DND-41 (cell line): ENCODE measurements around the gene COX5A.

Experiments used
- ATAC-seq: fragments of 200-7000 bp; cut with Tn5 transposase; 3 replicates; pipeline ENCODE4 v1.9.1; 2021; ENCODE audit warnings: low read depth; ENCODE audit not compliant: insufficient read depth
- DNase-seq: peaks from one replicate; pipeline ENCODE4 v3.0.0-alpha.2; 2020
- H2AFZ ChIP-seq: 2 replicates; pipeline ENCODE4 v1.6.0; 2012; ENCODE audit warnings: low read depth, low read length
- H3K27ac ChIP-seq: 2 replicates; pipeline ENCODE4 v1.5.1; 2012; ENCODE audit warnings: low read length, inconsistent platforms
- H3K27me3 ChIP-seq: fragments of 200-600 bp; sonication (generic); 2 replicates; pipeline ENCODE4 v1.6.0; 2012; ENCODE audit warnings: low read length, mild to moderate bottlenecking, inconsistent platforms; ENCODE audit not compliant: insufficient read depth, poor library complexity
- H3K36me3 ChIP-seq: 2 replicates; pipeline ENCODE4 v1.5.1; 2012; ENCODE audit warnings: low read length, inconsistent platforms; ENCODE audit not compliant: insufficient read depth
- H3K4me1 ChIP-seq: 2 replicates; pipeline ENCODE4 v1.5.1; 2012; ENCODE audit warnings: mild to moderate bottlenecking, low read length; ENCODE audit not compliant: insufficient read depth
- H3K4me2 ChIP-seq: 2 replicates; pipeline ENCODE4 v1.6.0; 2012; ENCODE audit warnings: mild to moderate bottlenecking, moderate library complexity, low read length, inconsistent platforms; ENCODE audit not compliant: insufficient read depth
- H3K4me3 ChIP-seq, 2 experiments: fragments of 200-600 bp in 1 of 2; shearing (Covaris generic) in 1 of 2; 2 replicates each; pipeline ENCODE4 v1.5.1; 2012 to 2016; ENCODE audit warnings: inconsistent platforms in 2 of 2, low read length in 2 of 2, mild to moderate bottlenecking in 2 of 2, low read depth in 1 of 2, moderate library complexity in 1 of 2
- H3K79me2 ChIP-seq: 2 replicates; pipeline ENCODE4 v1.6.0; 2012; ENCODE audit warnings: low read length, inconsistent platforms; ENCODE audit not compliant: insufficient read depth
- H3K9ac ChIP-seq: 2 replicates; pipeline ENCODE4 v1.6.0; 2012; ENCODE audit warnings: low read depth, mild to moderate bottlenecking, inconsistent platforms, low read length, moderate library complexity
- H3K9me3 ChIP-seq: 2 replicates; pipeline ENCODE4 v1.5.1; 2012; ENCODE audit warnings: low read length, moderate library complexity, mild to moderate bottlenecking, inconsistent platforms; ENCODE audit not compliant: insufficient read depth, severe bottlenecking
- H4K20me1 ChIP-seq: 2 replicates; pipeline ENCODE4 v1.6.0; 2012; ENCODE audit warnings: low read length; ENCODE audit not compliant: insufficient read depth
- CTCF ChIP-seq: IDR thresholded peaks from 2 replicates; pipeline ENCODE4 v1.5.1; 2012; ENCODE audit warnings: borderline replicate concordance, low read length, moderate library complexity, mild to moderate bottlenecking; ENCODE audit not compliant: poor library complexity, severe bottlenecking; ENCODE audit errors: extremely low read depth
- EZH2 ChIP-seq: IDR thresholded peaks from 3 replicates; pipeline ENCODE4 v1.6.1; 2012; ENCODE audit warnings: borderline replicate concordance, low read depth, mild to moderate bottlenecking, moderate library complexity, low read length, inconsistent platforms; ENCODE audit not compliant: severe bottlenecking

Gene COX5A

GRCh38 chr15:74892313-74892712 lies 45.6 kb downstream of the COX5A start:
- Histone ChIP-seq H3K4me1 (peaks cover 30% of the 10 kb centered on the region), H4K20me1 (no peaks in the 10 kb centered on the region), H3K36me3 (peaks cover 36% of the 10 kb centered on the region), H3K27ac (no peak overlapping the region), H2AFZ (no peak overlapping the region), H3K27me3 (no peaks in the 10 kb centered on the region), H3K9me3 (no peaks in the 10 kb centered on the region), H3K4me2 (no peak overlapping the region), H3K9ac (no peak overlapping the region), H3K4me3 (no peak overlapping the region), H3K79me2 (peaks cover 12% of the 10 kb centered on the region)
- DNase-seq (no peak), ATAC-seq (no peak)
- no peak for TF ChIP-seq EZH2

- Histone ChIP-seq H3K79me2 (peaks cover 12% of the 10 kb centered on the region), H3K27ac (no peak overlapping the region), H3K4me2 (peak overlapping the region; percentile 88; the same call in 1 of the 2 replicates), H3K9ac (no peak overlapping the region), H3K36me3 (peaks cover 31% of the 10 kb centered on the region), H2AFZ (no peak overlapping the region), H4K20me1 (no peaks in the 10 kb centered on the region), H3K4me3 (no peak overlapping the region), H3K9me3 (no peaks in the 10 kb centered on the region), H3K27me3 (no peaks in the 10 kb centered on the region), H3K4me1 (peaks cover 30% of the 10 kb centered on the region)
- no peak for TF ChIP-seq CTCF
- no peak for ATAC-seq
- no peak for DNase-seq
Observed at GRCh38 chr15:74891469-74891868, 46.4 kb downstream of the COX5A start.

- Histone ChIP-seq H3K4me3 (peak overlapping the region; percentile 83 to 98), H2AFZ (peak overlapping the region; percentile 94), H3K36me3 (peaks cover 25% of the 10 kb centered on the region), H3K27me3 (no peaks in the 10 kb centered on the region), H3K4me2 (peak overlapping the region; percentile 88), H3K27ac (peak overlapping the region; percentile 85), H3K4me1 (peaks cover 30% of the 10 kb centered on the region), H3K79me2 (peaks cover 12% of the 10 kb centered on the region), H3K9ac (peak overlapping the region; percentile 90), H4K20me1 (no peaks in the 10 kb centered on the region), H3K9me3 (no peaks in the 10 kb centered on the region)
- no peak for TF ChIP-seq EZH2
- ATAC-seq = no peak
- DNase-seq = no peak
Observed at GRCh38 chr15:74890665-74890960, 47.3 kb downstream of the COX5A start.

GRCh38 chr15:74889883-74890664 lies 47.8 kb downstream of the COX5A start, which contains the start of gene MPI:
MPI (plus strand) TSS chr15:74890042; CDS start chr15:74890074, 32 bp downstream.
- Histone ChIP-seq H3K9me3 (no peaks in the 10 kb centered on the region), H3K27me3 (no peaks in the 10 kb centered on the region), H3K27ac (peak within 1 kb of the TSS; percentile 85), H3K79me2 (peaks cover 12% of the 10 kb centered on the region), H4K20me1 (no peaks in the 10 kb centered on the region), H3K36me3 (peaks cover 25% of the 10 kb centered on the region), H3K4me1 (peaks cover 30% of the 10 kb centered on the region), H3K9ac (peak within 1 kb of the TSS; percentile 90), H2AFZ (peak within 1 kb of the TSS; percentile 94), H3K4me3 (peak within 1 kb of the TSS; percentile 83 to 98), H3K4me2 (peak within 1 kb of the TSS; percentile 88)
- TF ChIP-seq CTCF = no peak
- TF ChIP-seq EZH2 = no peak
- DNase-seq (peak; percentile 83), ATAC-seq (peak; percentile 99)
